ENCODE measurements around the gene RNF26.

The RNF26 gene

GRCh38 chr11:119343726-119344125 lies 9.4 kb downstream of the RNF26 start:
- TF ChIP-seq CTCF (IDR thresholded peaks at IDR 0.05; ENCODE audit: insufficient read depth, low read length, missing control alignments) = no peak
- no peak for DNase-seq (ENCODE audit: low read depth, low spot score)
- ChIA-PET CTCF (interaction anchor here (0.7 to 14.1 kb wide), 9 partner anchors 9 to 131 kb away, joined by 3 to 358 read pairs (median 9); partner anchors contain the start of gene USP2), POLR2A (interaction anchor here (0.9 to 1.0 kb wide), 2 partner anchors 130 to 131 kb away, joined by 3 read pairs; no protein-coding TSS in a partner anchor)
- H3K4me3 ChIP-seq (ENCODE audit: low read depth, low read length) = no peak overlapping the region

GRCh38 chr11:119344291-119345010 lies 10.1 kb downstream of the RNF26 start:
- POLR2A ChIA-PET = no interaction called here
- no peak for TF ChIP-seq CTCF (IDR thresholded peaks at IDR 0.05; ENCODE audit: insufficient read depth, low read length, missing control alignments)
- no peak overlapping the region for H3K4me3 ChIP-seq (ENCODE audit: low read depth, low read length)
- CTCF ChIA-PET = interaction anchor here (1.4 to 14.1 kb wide), 7 partner anchors 9 to 132 kb away, joined by 4 to 358 read pairs (median 14); partner anchors contain the start of gene USP2
- DNase-seq (ENCODE audit: low read depth, low spot score) = no peak

GRCh38 chr11:119345685-119346084 lies 11.4 kb downstream of the RNF26 start:
- DNase-seq (ENCODE audit: low read depth, low spot score) = no peak
- ChIA-PET CTCF (interaction anchor here (0.6 to 14.1 kb wide), 7 partner anchors 11 to 1232 kb away, joined by 3 to 358 read pairs (median 7); partner anchors contain the start of gene USP2), POLR2A (no interaction called here)
- H3K4me3 ChIP-seq (ENCODE audit: low read depth, low read length) = no peak overlapping the region
- no peak for TF ChIP-seq CTCF (IDR thresholded peaks at IDR 0.05; ENCODE audit: insufficient read depth, low read length, missing control alignments)

- no peak for DNase-seq (ENCODE audit: low read depth, low spot score)
- TF ChIP-seq CTCF (IDR thresholded peaks at IDR 0.05; ENCODE audit: insufficient read depth, low read length, missing control alignments) = no peak
- ChIA-PET POLR2A (no interaction called here), CTCF (interaction anchor here (2.1 to 14.1 kb wide), 4 partner anchors 8 to 28 kb away, joined by 7 to 358 read pairs (median 140); partner anchors contain the start of genes C1QTNF5 and USP2)
- no peak within 1 kb of the TSS for H3K4me3 ChIP-seq (ENCODE audit: low read depth, low read length)
Observed at GRCh38 chr11:119346605-119347004, 12.3 kb downstream of the RNF26 start, which contains the start of gene MFRP. TSS of gene MFRP (minus strand) at chr11:119346705. CDS start at chr11:119346513, 192 bp downstream.

- ChIA-PET CTCF (interaction anchor here (1.3 to 14.1 kb wide), 7 partner anchors 8 to 128 kb away, joined by 7 to 358 read pairs (median 14); partner anchors contain the start of genes C1QTNF5 and USP2), POLR2A (no interaction called here)
- TF ChIP-seq CTCF (IDR thresholded peaks at IDR 0.05; ENCODE audit: insufficient read depth, low read length, missing control alignments) = no peak
- H3K4me3 ChIP-seq (ENCODE audit: low read depth, low read length) = no peak overlapping the region
- no peak for DNase-seq (ENCODE audit: low read depth, low spot score)
Observed at GRCh38 chr11:119347242-119347641, 12.9 kb downstream of the RNF26 start.

- no peak for TF ChIP-seq CTCF (IDR thresholded peaks at IDR 0.05; ENCODE audit: insufficient read depth, low read length, missing control alignments)
Observed at GRCh38 chr11:119347940-119348605, 13.7 kb downstream of the RNF26 start.

More at GRCh38 chr11:119347940-119348605, 13.7 kb downstream of the RNF26 start:
- ChIA-PET CTCF (interaction anchor here (1.2 to 14.1 kb wide), 8 partner anchors 9 to 142 kb away, joined by 4 to 358 read pairs (median 12); partner anchors contain the start of genes C1QTNF5, CBL and USP2), POLR2A (no interaction called here)
- no peak for DNase-seq (ENCODE audit: low read depth, low spot score)
- H3K4me3 ChIP-seq (ENCODE audit: low read depth, low read length) = no peak overlapping the region

All from AG04449 (cell line).